ENCODE results near the gene TTLL4.

- TF ChIP-seq POLR2AphosphoS5 (IDR thresholded peaks at IDR 0.05; ENCODE audit: borderline replicate concordance, low read depth, low read length) (no peak), EZH2 (IDR thresholded peaks at IDR 0.05) (no peak), FOXP2 (optimal IDR thresholded peaks at IDR 0.05; ENCODE audit: control extremely low read depth, extremely low read length, insufficient read depth) (no peak)
These were observed 34.5 kb downstream of the TTLL4 start for GRCh38 chr2:218745160-218745558.

All from SK-N-MC (cell line).